Heart left ventricle (tissue), 16 donors: ENCODE data around the gene TUBB3. TPM values are rescaled to one million over a fixed set of nuclear protein-coding genes. Genes with fewer than 3 reads are reported as not detected.
A peak's percentile ranks its signal among the peaks of the same experiment; 100 is the strongest.

Source experiments
- ATAC-seq, 4 donors: fragments of 200-7000 bp; cut with Tn5 transposase; one replicate each; pipeline ENCODE4 v1.9.1; 2020 to 2022; ENCODE audit warnings: moderate library complexity in 4 of 4, mild to moderate bottlenecking in 3 of 4, moderate number of reproducible peaks in 1 of 4
- DNase-seq, 5 donors: peaks; one replicate each; pipeline ENCODE4 v3.0.0-alpha.2; 2020
- H3K27ac ChIP-seq, 12 donors: fragments of 200-600 bp; sonication (generic) in 4 of 12; one replicate each; pipeline versions ENCODE4 v1.5.0 to v1.8.0; 2016 to 2022; ENCODE audit warnings: mild to moderate bottlenecking in 2 of 12
- H3K27me3 ChIP-seq, 9 donors: fragments of 200-600 bp; sonication (generic) in 2 of 9; one replicate each; pipeline versions ENCODE4 v1.5.1 to v1.8.0; 2016 to 2022; ENCODE audit warnings: mild to moderate bottlenecking in 3 of 9
- H3K36me3 ChIP-seq, 9 donors: fragments of 200-600 bp; sonication (generic) in 2 of 9; one replicate each; pipeline versions ENCODE4 v1.5.0 to v1.8.0; 2018 to 2022; ENCODE audit warnings: mild to moderate bottlenecking in 2 of 9
- H3K4me1 ChIP-seq, 12 donors: fragments of 200-600 bp; sonication (generic) in 4 of 12; one replicate each; pipeline versions ENCODE4 v1.5.0 to v1.8.0; 2016 to 2022; ENCODE audit warnings: mild to moderate bottlenecking in 3 of 12
- H3K4me3 ChIP-seq, 12 donors: fragments of 200-600 bp; sonication (generic) in 4 of 12; one replicate each; pipeline versions ENCODE4 v1.5.0 to v1.8.0; 2017 to 2022; ENCODE audit warnings: mild to moderate bottlenecking in 9 of 12, moderate library complexity in 4 of 12
- H3K9me3 ChIP-seq, 12 donors: fragments of 200-600 bp; sonication (generic) in 4 of 12; one replicate each; pipeline versions ENCODE4 v1.5.0 to v1.8.0; 2016 to 2022; ENCODE audit warnings: mild to moderate bottlenecking in 1 of 12
- CTCF ChIP-seq, 12 donors: fragments of 200-600 bp; sonication (generic) in 4 of 12; IDR thresholded peaks; one replicate each; pipeline versions ENCODE4 v1.5.0 to v1.8.0; 2018 to 2022; ENCODE audit warnings: antibody characterized with exemption in 12 of 12, mild to moderate bottlenecking in 5 of 12
- POLR2A ChIP-seq, 2 donors: fragments of 450-650 bp; IDR thresholded peaks; one replicate each; pipeline ENCODE4 v1.6.1; 2017; ENCODE audit warnings: antibody characterized with exemption in 2 of 2, mild to moderate bottlenecking in 2 of 2, moderate library complexity in 2 of 2
- WGBS, 4 donors: extraction: QIAGEN DNeasy Blood & Tissue Kit in 2 of 4; methylation state at CpG; one replicate each; pipeline versions ENCODE4 v1.1.5 to v1.1.7; 2013 to 2018; 5-methylcytosine and 5-hydroxymethylcytosine counted together
- intact Hi-C, 10 donors: fragments of 100-400 bp; cut with DNase I; formaldehyde crosslinking; loops; one replicate each; pipeline versions ENCODE4 v1.11.1 to v1.14.2; 2022
- polyA plus RNA-seq, 2 donors: library from polyadenylated mRNA; stranded (reverse); fragments of 200-250 nt; gene quantifications; one replicate each; pipeline ENCODE4 v1.2.3, GENCODE V29; 2013
- total RNA-seq, 9 donors: library from RNA; depleted of rRNA in 2 of 9; stranded (reverse); fragments of >200 nt in 2 of 9; fragmentation: NEBNext Ultra II Directional in 3 of 9; extraction: Animal tissue kit (Norgen Biotek cat#: 25700) in 3 of 9; gene quantifications; one replicate each; pipeline versions ENCODE4 v1.1.0 to v1.2.4, GENCODE V29; 2016 to 2023
- donor health status: ischemic (EF 13 %, LVEDD 7.1; RV severe dilation, severe dysfunction).
- donor health status: healthy with polysubstance abuse.
- donor health status: DM: no; HTN: yes; CAD: no.
- donor health status: DM: no; HTN: no; CAD: no.
- donor health status: ischemic (EF 25% LVEDD 6.9; RV normal size, moderate dysfunction).
- donor health status: ischemic (EF 25% LVEDD 5.7; RV mildly dilated, moderate dysfunction).
- donor health status: healthy.
- donor health status: DM: yes; HTN: yes; CAD: no.
- donor health status: ischemic (EF 35%, LVEDD 5.7; RV mildly dilated, moderate dysfunction).
- donor health status: nonischemic (EF 11% LVEDD 7.7; RV severe dilation, severe dysfunction).
- donor health status: DM: yes; HTN: yes; CAD: no.
- donor health status: PGD.
- donor health status: ischemic (EF 29% LVEDD 5.4; RV normal size, mild dysfunction).
- donor health status: nonischemic (EF 23%, LVEDD 6.1; RV moderate dilation, normal function).

The TUBB3 gene
- total and polyA plus RNA-seq, 11 donors, result 0.19 to 18.1 (median 4.1) TPM

- no peak overlapping the region for H3K27ac ChIP-seq
- DNase-seq, result no peak
- no peak for TF ChIP-seq CTCF (IDR thresholded peaks at IDR 0.05)
- TF ChIP-seq POLR2A (IDR thresholded peaks at IDR 0.05), result no peak
- H3K9me3 ChIP-seq, result no peaks in the 10 kb centered on the region
- H3K4me3 ChIP-seq, result no peak overlapping the region
- no peak for ATAC-seq
- H3K27me3 ChIP-seq, result no peaks in the 10 kb centered on the region
- intact Hi-C loops, result no loop called here
- 91 to 97% (median 95%) methylated on average over 9 to 11 of the region's 11 CpGs for WGBS, 4 donors
- H3K4me1 ChIP-seq, result peaks cover 0 to 34% (median 5%) of the 10 kb centered on the region in 12 donors
- H3K36me3 ChIP-seq, result peaks cover 0 to 34% (median 23%) of the 10 kb centered on the region in 9 donors
Measured at GRCh38 chr16:89953671-89954406, 30.7 kb downstream of the TUBB3 start.

GRCh38 chr16:89954462-89954861, 31.3 kb downstream of the TUBB3 start:
- DNase-seq, result no peak
- H3K27me3 ChIP-seq, result no peaks in the 10 kb centered on the region
- no peak overlapping the region for H3K27ac ChIP-seq
- no peak for ATAC-seq
- WGBS, 4 donors, result 91 to 96% (median 95%) methylated on average over 15 of the region's 15 CpGs
- no peak overlapping the region for H3K4me3 ChIP-seq
- no peaks in the 10 kb centered on the region for H3K9me3 ChIP-seq
- no peak for TF ChIP-seq CTCF (IDR thresholded peaks at IDR 0.05)
- TF ChIP-seq POLR2A (IDR thresholded peaks at IDR 0.05), result no peak
- intact Hi-C loops, result no loop called here
- peaks cover 0 to 40% (median 29%) of the 10 kb centered on the region in 9 donors for H3K36me3 ChIP-seq
- peaks cover 0 to 30% (median 2%) of the 10 kb centered on the region in 12 donors for H3K4me1 ChIP-seq

- no peaks in the 10 kb centered on the region for H3K27me3 ChIP-seq
- peaks cover 0 to 47% (median 34%) of the 10 kb centered on the region in 9 donors for H3K36me3 ChIP-seq
- 87 to 95% (median 88%) methylated on average over 15 of the region's 15 CpGs for WGBS, 4 donors
- TF ChIP-seq POLR2A (IDR thresholded peaks at IDR 0.05), result no peak
- TF ChIP-seq CTCF (IDR thresholded peaks at IDR 0.05), result no peak
- H3K4me1 ChIP-seq, result peaks cover 0 to 24% (median 0%) of the 10 kb centered on the region in 12 donors
- no peak for ATAC-seq
- H3K9me3 ChIP-seq, result no peaks in the 10 kb centered on the region
- H3K27ac ChIP-seq, result no peak overlapping the region
- intact Hi-C loops, result no loop called here
- no peak overlapping the region for H3K4me3 ChIP-seq
- no peak for DNase-seq
Measured at GRCh38 chr16:89955001-89955685, 32.0 kb downstream of the TUBB3 start.

- no peaks in the 10 kb centered on the region for H3K27me3 ChIP-seq
- DNase-seq (peak in 1 of 5 donors; percentile 61), ATAC-seq (peak in 2 of 4 donors; percentile 7 to 15)
- 91 to 96% (median 92%) methylated on average over 15 of the region's 15 CpGs for WGBS, 4 donors
- H3K4me3 ChIP-seq, result peak overlapping the region in 3 of 12 donors; percentile 20 to 52 (median 25)
- TF ChIP-seq POLR2A (IDR thresholded peaks at IDR 0.05) (no peak), CTCF (IDR thresholded peaks at IDR 0.05) (no peak)
- no peaks in the 10 kb centered on the region for H3K9me3 ChIP-seq
- peaks cover 0 to 62% (median 43%) of the 10 kb centered on the region in 9 donors for H3K36me3 ChIP-seq
- H3K4me1 ChIP-seq, result peaks cover 0 to 24% (median 0%) of the 10 kb centered on the region in 12 donors
- H3K27ac ChIP-seq, result peak overlapping the region in 2 of 12 donors; percentile 17 to 90
- intact Hi-C loops, result no loop called here
Measured at GRCh38 chr16:89956505-89957215, 33.5 kb downstream of the TUBB3 start.
